AG04449 (cell line): Measurements from ENCODE around the gene SPSB1.

Source experiments
- CTCF ChIA-PET: fragments of 350-600 bp; formaldehyde crosslinking; extraction: SDS; loops from one replicate; lab custom pipeline; 2021; ENCODE audit warnings: antibody characterized with exemption; lab: Yijun Ruan, JAX
- POLR2A ChIA-PET: fragments of 400-600, 350-600 bp; formaldehyde crosslinking; extraction: SDS; loops from one replicate; lab custom pipeline; 2020; ENCODE audit warnings: antibody characterized with exemption, inconsistent platforms; lab: Yijun Ruan, JAX
- DNase-seq: peaks from one replicate; pipeline ENCODE4 v3.0.0-alpha.2; 2010; ENCODE audit warnings: low read depth, low spot score
- H3K4me3 ChIP-seq: 2 replicates; pipeline ENCODE4 v1.5.1; 2011; ENCODE audit warnings: low read depth, mild to moderate bottlenecking, control low read depth, low read length
- CTCF ChIP-seq: IDR thresholded peaks from one replicate; pipeline ENCODE4 v1.5.1; 2011; ENCODE audit warnings: mild to moderate bottlenecking, moderate library complexity, low read length, control low read depth, inconsistent platforms; ENCODE audit not compliant: insufficient read depth; ENCODE audit errors: missing control alignments

SPSB1 gene

DNA sequence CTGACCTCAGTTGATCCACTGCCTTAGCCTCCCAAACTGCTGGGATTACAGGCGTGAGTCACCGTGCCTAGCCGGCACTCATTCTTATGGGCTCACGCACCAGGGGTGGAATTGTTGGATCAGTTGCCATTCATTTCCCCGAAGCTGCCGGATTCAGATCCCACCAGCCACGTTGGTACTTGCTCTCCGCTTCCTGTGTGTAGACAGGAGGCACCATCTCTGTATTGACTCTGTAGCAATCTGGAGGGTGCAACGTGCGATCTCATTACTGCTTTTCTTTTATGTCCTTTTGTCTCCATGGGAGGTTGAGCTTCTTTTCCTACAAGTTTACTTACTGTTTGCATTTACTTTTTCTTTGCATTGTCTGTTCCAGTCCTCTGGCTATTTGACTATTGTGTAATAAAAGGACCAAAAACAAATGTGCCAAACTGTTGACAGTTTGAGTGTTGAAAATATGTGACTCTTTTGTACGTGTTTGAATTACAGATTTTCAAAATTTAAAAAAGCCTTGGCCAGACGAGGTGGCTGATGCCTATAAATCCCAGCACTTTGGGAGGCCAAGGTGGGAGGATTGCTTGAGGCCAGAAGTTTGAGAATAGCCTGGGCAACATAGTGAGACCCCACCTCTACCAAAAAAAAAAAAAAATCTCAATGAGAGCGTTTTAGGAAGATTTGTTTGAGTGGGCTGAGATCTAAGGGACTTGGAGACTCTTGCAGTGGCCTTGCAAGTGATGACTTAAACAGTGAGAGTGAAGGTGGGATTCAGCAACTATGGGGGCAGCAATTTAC, 39.1 kb downstream of the SPSB1 start:
- no peak for DNase-seq
- ChIA-PET POLR2A (no interaction called here), CTCF (no interaction called here)
- no peak for TF ChIP-seq CTCF
- H3K4me3 ChIP-seq: no peak overlapping the region

DNA sequence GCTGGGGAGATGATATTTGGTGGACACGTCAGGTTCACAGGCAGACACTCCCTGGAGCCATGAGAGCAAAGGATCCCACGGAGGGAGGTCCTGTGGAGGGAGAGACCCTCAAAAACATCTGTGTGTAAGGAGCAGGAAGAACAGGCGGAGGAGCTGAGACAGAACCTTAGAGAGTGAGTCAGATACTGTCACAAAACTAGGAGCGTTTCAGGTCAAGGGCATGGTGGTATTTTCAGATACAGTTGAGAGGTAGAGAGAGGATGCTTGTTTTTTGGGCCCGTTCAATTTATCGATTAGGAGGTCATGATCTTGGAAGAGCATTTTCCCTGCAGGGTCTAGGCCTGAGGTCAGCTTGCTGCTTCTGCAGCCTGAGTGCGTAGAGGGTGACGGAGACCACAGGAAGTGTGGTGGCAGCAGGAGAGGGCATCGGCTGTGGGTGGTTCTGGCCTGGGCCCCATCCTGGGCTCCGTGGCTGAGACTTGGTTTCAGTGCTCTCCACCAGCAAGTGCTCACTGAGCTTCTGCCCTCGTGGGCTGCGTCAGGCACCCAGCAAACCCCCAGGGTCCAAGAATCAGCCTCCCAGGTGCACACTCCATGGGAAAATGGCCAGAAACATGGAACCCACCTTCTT, 39.9 kb downstream of the SPSB1 start:
- no peak for DNase-seq

DNA sequence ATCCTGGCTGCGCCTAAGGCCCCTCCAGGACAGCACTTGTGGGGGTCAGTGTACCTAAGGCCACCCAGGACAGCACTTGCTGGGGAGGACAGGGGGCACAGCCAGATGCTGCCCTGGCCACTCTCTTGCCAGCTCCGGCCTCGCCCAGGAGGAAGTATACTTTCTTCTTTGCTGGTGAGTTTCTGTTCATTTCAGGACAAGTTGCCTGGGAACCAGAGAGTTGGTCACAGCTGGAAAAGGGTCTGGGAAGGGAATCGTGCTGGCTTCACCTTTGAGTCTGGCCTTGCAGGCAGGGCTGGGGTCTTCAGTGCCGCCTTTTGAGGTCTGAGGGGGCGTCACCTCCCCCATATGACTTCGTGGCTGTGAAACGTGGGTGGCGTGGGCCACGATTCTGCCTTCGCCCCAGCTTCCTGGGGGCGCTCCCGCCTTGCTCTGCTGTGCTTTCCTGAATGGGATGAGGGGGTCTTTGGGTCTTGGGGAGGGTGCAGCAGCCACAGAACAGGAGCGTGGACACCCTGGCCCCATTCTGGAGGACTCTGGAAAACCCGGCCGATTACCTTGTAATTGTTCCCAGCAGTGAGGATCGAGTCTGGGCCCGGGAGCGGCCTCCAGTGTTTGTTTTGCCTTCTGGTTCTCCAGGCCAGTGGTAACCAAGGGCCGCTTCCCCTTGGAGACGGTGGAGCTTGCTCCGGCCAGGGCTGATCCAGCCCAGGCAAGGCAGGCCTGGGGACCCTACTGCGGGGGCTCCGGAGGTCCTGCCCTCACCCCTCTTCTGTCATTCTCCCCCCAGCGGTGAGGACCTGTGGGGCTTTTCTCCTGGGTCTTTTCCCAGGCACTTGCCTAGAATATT, 45.9 kb downstream of the SPSB1 start:
- no peak for TF ChIP-seq CTCF
- H3K4me3 ChIP-seq: no peak overlapping the region
- no peak for DNase-seq
- ChIA-PET CTCF (no interaction called here), POLR2A (no interaction called here)

More for the DNA sequence above, 39.9 kb downstream of the SPSB1 start:
- no peak overlapping the region for H3K4me3 ChIP-seq
- POLR2A ChIA-PET: no interaction called here
- no peak for TF ChIP-seq CTCF
- CTCF ChIA-PET: no interaction called here

DNA sequence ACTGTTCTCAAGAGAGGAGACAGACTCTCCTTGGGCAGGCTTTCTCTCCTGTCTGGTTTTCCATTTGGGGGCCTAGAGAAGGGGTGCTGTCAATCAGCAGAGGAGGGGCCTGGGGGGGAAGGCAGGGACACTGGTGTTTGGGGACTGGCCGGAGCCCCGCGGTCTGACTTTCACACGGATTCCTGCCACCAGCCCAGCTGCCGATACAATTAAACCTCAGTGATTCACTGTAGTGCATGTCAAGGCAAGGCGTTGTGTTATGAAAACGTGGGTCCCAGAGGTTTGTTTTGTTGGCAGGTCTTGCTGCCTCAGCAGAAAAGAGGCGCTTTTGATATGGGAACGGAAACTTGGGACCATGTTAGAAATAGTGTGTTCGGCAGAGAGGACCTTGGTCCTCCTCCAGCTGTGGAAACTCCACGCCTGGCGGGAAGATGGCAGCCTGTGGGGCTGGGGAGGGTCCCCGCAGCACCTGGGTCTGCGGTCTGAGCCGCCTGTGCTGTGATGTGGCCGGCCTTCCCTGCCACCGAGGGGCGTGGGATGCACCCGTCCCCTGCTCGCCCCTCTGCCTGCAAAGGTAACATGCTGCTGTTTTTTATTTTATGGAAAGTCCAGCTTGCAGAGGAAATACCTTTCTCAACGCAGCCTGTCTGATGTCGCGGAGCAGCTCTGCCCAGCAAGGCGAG, 47.6 kb downstream of the SPSB1 start:
- no peak for TF ChIP-seq CTCF
- ChIA-PET CTCF (no interaction called here), POLR2A (no interaction called here)
- H3K4me3 ChIP-seq: no peak overlapping the region
- DNase-seq: no peak

DNA sequence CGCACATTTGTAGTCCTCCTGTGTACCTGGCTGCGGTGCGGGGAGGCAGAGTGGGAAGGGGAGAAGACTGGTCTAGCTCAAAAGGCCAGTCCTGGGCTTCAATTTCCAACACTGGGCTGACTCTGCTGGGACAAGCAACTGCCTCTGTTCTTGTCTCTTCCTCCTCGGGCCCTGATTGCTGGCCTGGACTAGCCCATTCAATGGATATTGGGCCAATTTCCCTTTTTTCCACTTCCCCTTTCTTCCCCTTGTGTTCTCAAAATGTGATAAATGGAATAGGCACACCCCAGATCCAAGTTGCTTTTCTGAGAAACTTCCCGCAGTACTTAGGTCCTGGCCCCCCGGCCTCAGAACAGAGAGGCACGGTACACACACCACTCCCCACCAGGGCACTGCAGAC, 48.2 kb downstream of the SPSB1 start:
- POLR2A ChIA-PET: no interaction called here
- TF ChIP-seq CTCF: no peak

More for the DNA sequence above, 48.2 kb downstream of the SPSB1 start:
- CTCF ChIA-PET: no interaction called here
- no peak for DNase-seq
- H3K4me3 ChIP-seq: no peak overlapping the region
